HG02759 (cell line): ENCODE results near the gene DIS3L.
"Not testable (repeated sequence)": the region's sequence is repeated elsewhere in the genome, so short reads cannot be mapped to it uniquely, and the experiment has no call there.

Experiments
- ATAC-seq: cut with Tn5 transposase; IDR thresholded peaks from one replicate; pipeline ENCODE4 v1.9.1; 2021; ENCODE audit warnings: mild to moderate bottlenecking, moderate library complexity; ENCODE audit not compliant: unreplicated experiment

Gene DIS3L

GRCh38 chr15:66293419-66294156, at the start of gene DIS3L:
TSS of gene DIS3L (plus strand) at chr15:66293568. CDS start at chr15:66293597, 29 bp downstream.
- peak; percentile 76 for ATAC-seq

- not testable (repeated sequence) for ATAC-seq
These were observed 47.5 kb upstream of the DIS3L start for GRCh38 chr15:66245832-66246231.

GRCh38 chr15:66246937-66247336, 46.4 kb upstream of the DIS3L start:
- ATAC-seq, result no peak

DNA sequence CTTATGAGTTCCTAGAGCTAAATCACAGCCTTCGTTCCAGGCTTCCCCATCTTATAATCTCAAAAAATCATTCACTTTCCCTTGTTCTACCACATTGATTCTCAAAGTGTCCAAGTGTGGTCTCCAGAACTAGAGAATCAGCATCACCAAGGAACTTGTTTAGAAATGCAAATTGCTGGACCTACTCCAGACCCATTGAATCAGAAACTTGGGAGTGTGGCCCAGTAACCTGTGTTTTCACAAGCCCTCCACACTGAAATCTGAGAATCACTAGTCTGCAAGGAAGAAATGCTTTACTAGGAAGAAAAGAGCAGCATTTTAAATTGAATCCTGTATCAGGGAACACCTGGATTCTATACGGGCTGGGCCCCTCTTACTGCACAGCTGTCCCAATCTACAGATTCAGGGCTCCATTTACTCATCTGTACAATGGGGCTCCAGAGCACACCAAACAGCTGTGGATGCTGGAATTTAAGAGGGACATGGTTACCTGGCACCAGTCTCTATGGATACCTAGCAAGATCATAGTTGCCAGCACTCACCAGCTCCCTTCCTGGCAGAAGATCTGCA, 43.7 kb upstream of the DIS3L start:
- ATAC-seq, result no peak

DNA sequence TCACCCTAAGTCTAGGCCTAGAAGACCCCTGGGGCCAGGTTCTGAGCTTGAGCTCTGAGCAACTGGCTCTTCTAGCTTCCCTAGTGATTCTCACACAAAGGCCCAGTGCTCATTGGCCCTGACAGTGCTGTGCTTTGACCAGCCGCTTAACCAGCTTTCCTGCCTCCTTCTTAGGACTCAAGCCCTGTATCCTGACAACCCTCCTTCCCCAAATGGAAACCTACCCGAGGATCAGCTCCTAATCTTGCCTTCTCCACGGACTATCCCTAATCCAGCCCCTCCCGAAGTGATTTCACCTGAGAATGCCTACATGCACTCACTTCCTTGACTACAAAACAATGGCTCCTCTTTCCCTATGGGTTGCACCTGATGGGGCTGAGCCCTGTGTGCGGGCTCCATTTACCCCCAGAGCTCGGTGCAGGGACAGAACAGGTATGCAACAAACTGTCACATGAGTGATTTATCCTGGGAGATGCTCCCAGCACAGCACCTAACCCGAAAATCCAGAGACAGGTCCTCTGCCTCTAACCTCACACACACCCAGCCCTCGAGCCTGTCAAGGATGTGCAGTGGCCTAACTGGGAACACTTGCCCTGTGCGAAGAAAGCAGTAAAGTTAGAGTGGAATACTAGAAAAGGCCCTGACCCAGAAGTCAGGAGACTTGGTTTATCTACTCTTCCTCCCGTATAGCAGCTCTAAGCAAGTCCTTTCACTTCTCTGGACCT, 42.1 kb upstream of the DIS3L start:
- ATAC-seq, result no peak

GRCh38 chr15:66251790-66252684, 41.3 kb upstream of the DIS3L start:
- no peak for ATAC-seq

GRCh38 chr15:66252685-66253417, 40.5 kb upstream of the DIS3L start:
- ATAC-seq, result no peak

DNA sequence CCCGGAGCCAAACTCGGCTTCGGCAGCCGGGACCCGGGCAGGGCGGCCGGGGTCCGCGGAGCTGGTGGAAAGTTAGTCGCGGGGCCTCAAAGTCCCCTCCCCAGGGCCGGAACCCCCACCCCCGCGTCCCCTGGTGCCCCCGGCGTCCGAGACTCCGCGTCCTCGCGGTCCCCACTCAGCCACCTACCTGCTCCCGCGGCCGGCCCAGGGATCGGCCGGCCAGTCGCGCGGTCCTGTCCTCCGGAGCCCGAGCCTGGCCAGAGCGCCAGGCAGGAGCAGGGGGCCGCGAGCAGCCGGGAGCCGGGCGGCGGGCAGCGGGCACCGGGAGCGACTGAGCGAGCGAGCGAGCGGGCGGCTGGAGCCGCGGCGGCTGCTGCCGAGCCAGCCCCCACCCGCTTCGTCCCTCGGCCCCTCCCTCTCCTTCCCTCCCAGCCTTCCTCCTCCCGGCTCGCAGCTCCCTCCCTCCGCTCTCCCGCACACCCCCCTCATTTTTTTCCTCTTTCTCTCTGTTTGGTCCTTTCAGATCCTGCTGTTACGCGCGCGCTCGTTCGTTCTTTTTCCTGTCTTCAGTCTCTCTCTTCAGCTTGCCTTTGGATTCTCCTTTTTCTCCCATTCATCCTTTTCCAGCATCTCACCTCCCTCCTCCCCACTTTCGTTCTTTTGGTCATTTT, 39.8 kb upstream of the DIS3L start, which contains the start of gene MEGF11:
MEGF11 (minus strand) TSS at position 333 of the 671 bp plus-strand sequence. CDS start 125,347 bp downstream, outside the sequence.
- ATAC-seq, result no peak

DNA sequence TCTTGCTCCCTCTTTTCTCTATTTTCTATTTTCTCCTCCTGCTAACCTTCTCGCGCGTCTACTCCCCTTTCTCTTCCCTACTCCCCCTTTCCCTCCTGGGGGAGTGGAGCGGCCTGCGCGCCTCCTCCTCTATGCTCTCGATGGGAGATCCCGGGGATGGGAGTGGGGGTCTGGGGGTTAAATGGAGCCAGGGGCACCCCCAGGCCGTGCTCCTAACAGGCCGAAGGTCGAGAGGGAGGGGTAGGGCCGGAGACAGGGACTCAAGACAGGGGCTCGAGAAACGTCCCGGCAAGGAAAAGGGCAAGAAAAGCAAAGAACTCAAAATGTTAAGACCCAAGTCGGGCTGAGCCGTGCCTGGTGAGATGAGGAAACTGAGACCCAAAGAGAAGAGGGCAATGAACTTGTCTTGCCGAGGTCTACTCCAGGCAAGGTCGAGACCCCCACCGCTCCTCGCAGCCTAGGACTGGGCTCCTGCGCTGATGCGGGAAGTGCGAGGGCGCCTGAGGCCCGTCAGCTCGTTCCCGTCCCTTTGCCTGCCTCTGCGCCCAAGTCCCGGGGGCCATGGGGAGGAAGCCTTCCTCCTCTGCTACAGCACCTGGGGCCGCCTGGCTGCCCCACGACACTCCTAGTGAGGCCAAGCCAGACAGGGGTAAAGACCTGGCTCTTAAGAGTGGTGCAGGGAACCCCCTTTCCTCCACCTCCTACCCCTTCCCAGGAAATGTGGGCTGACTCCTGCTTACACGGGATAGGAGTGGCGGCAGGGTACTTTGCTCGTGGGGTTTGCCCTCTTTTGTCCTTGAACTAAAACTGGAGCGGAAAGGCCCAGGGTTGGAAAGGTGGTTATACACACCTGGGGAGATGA, 39.0 kb upstream of the DIS3L start:
- ATAC-seq, result no peak

GRCh38 chr15:66254951-66255676, 38.3 kb upstream of the DIS3L start:
- no peak for ATAC-seq

- no peak for ATAC-seq
These were observed 36.7 kb upstream of the DIS3L start for GRCh38 chr15:66256692-66257091.

DNA sequence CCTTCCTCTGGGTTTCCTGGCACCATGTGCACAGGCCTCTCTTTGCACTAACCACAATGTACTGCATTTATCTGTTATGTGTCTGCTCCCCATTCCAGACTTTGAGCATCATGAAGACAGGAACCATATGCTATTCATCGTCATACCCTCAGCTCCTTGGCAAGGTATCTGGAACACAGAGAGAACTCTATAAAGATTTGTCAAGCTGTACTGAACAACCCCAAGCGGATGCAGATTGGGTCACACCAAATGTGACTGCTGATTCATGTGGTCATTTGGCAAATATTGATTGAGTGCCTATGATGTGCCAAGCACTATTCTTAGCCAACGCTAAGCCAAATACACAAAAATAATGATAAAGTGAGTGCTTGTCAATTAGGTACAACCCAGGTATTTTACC, 32.3 kb upstream of the DIS3L start:
- ATAC-seq, result no peak

GRCh38 chr15:66262837-66263236, 30.5 kb upstream of the DIS3L start:
- ATAC-seq, result not testable (repeated sequence)

DNA sequence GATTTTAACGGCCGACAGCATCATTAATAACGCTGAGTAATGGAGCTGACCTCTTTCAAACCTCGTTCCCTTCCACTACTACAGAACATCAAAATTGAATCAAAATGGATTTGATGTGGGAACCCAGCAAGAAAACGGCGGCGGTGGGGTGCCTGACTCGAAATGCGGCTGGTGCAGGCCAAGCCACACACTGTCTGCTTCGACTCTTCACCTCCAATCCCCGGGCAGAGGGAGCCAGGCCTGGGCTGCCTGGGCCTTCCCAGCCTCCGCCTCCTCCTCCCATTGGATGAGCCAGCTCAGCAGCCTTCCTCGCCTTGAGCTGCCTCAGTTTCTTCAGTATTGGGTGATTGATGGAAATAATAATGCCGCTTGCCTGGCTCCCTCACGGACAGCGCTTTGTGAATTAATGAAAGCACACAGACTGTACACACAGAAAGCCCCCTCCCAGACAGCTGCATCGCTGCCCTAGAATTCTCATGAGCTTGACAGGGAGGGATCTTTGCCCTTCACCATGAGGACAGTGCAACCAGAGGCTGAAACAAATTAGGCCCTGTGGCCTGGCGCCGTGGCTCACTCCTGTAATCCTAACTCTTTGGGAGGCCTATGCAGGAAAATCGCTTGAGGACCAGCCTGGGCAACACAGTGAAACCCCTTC, 28.4 kb upstream of the DIS3L start:
- no peak for ATAC-seq

DNA sequence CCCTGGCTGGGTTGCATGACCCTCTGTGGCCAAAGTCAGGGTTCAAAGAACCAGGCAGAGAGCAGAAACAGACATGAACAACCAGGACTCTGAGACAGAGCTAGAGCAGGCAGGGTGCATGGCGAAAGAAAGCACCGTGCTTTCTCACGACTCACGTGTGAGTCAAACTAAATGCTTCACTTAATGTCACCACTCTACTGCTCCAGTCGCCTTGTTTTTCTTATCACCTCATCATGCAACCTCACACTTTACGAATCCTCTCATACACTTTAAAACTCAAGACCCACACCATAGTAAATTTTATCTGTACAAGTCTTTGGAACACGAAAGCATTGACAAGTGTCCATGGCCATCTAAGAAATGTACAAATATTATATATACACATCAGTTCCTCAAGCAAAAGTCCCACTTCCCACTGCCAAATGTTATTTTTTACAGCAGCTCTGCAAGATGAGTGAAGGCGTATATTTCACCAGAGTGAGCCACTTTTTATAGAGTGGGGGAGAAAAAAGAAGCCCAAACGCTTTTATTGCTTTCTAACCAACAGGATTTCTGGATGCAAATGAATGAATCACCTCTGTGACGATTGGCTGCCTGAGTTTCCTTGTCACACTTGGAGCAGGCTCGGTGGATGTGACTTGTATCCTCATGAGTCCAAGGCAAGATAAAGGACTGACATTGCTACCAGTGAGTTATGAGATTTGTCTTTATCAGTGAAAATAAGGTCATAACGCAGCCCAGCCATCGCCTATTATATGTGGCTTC, 23.9 kb upstream of the DIS3L start:
- ATAC-seq, result no peak

GRCh38 chr15:66270932-66271331, 22.4 kb upstream of the DIS3L start:
- ATAC-seq, result no peak

GRCh38 chr15:66275352-66275751, 18.0 kb upstream of the DIS3L start:
- no peak for ATAC-seq
